GM18861 (cell line): ENCODE measurements around the gene FPGS.
A peak's percentile ranks its signal among the peaks of the same experiment; 100 is the strongest.
"Not testable (repeated sequence)": the region's sequence is repeated elsewhere in the genome, so short reads cannot be mapped to it uniquely, and the experiment has no call there.

Source experiments
- ATAC-seq: cut with Tn5 transposase; IDR thresholded peaks from one replicate; pipeline ENCODE4 v1.9.1; 2021; ENCODE audit not compliant: unreplicated experiment

The FPGS gene

GRCh38 chr9:127770905-127771569 lies 31.6 kb upstream of the FPGS start:
- ATAC-seq = peak; percentile 61

GRCh38 chr9:127771570-127772189 lies 31.0 kb upstream of the FPGS start:
- ATAC-seq = no peak

- ATAC-seq = no peak
These were observed 30.1 kb upstream of the FPGS start for GRCh38 chr9:127772603-127773002.

GRCh38 chr9:127773272-127773671 lies 29.4 kb upstream of the FPGS start:
- no peak for ATAC-seq

GRCh38 chr9:127773981-127774380 lies 28.7 kb upstream of the FPGS start:
- ATAC-seq = no peak

GRCh38 chr9:127776195-127776923 lies 26.3 kb upstream of the FPGS start:
- no peak for ATAC-seq

GRCh38 chr9:127776924-127777289 lies 25.8 kb upstream of the FPGS start:
- no peak for ATAC-seq

- ATAC-seq = no peak
These were observed 25.2 kb upstream of the FPGS start for GRCh38 chr9:127777368-127777980.

- peak; percentile 18 for ATAC-seq
These were observed 24.2 kb upstream of the FPGS start, which contains the start of gene SH2D3C for GRCh38 chr9:127778280-127779135. SH2D3C (minus strand) TSS chr9:127778666; CDS start chr9:127778627, 39 bp downstream.

GRCh38 chr9:127779136-127779981 lies 23.3 kb upstream of the FPGS start:
- ATAC-seq = peak; percentile 40

- ATAC-seq = no peak
These were observed 22.4 kb upstream of the FPGS start for GRCh38 chr9:127780126-127780885.

- ATAC-seq = not testable (repeated sequence)
These were observed 21.8 kb upstream of the FPGS start for GRCh38 chr9:127780909-127781308.

- ATAC-seq = no peak
These were observed 20.9 kb upstream of the FPGS start for GRCh38 chr9:127781806-127782205.

- no peak for ATAC-seq
These were observed 19.3 kb upstream of the FPGS start for GRCh38 chr9:127783111-127784008.

- ATAC-seq = peak; percentile 32
These were observed 17.4 kb upstream of the FPGS start for GRCh38 chr9:127785023-127785932.

- ATAC-seq = peak; percentile 37
These were observed 16.5 kb upstream of the FPGS start, which contains the start of gene CDK9 for GRCh38 chr9:127785933-127786772. CDK9 (plus strand) TSS chr9:127786034; CDS start chr9:127786149, 115 bp downstream.
